Measurements from ENCODE around the gene HACD2. TPM values are rescaled to one million over a fixed set of nuclear protein-coding genes. Genes with fewer than 3 reads are reported as not detected.

HACD2 gene
- polyA plus RNA-seq, 3 donors, result 12.9 to 17.1 (median 15.1) TPM

DNA sequence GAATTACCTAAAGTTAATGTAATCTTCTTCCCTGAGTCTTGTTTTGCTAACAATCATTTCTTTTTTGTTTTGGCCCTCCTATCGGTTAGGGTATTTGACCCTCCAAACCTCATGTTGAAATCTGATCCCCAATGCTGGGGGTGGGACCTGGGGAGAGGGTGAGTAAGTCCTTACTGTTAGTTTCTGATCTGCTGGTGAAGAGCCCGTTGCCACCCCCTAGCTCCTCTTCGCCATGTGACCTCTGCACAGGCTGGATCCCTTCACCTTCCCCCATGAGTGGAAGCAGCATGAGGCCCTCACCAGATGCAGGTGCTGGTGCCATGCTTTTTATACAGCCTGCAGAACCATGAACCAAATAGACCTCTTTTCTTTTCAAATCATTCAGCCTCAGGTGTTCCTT lies 73.1 kb downstream of the HACD2 start:
- Histone ChIP-seq H3K4me1 (ENCODE audit: control insufficient read depth in 1 of 2, insufficient read depth in 2 of 2, low read length in 2 of 2) (no peaks in the 10 kb centered on the region), H3K27me3 (ENCODE audit: control insufficient read depth in 2 of 2, insufficient read depth in 2 of 2, low read length in 2 of 2) (no peaks in the 10 kb centered on the region), H3K36me3 (replicated peaks in 1 of 2; ENCODE audit: control insufficient read depth in 1 of 2, insufficient read depth in 2 of 2, low read length in 2 of 2) (peaks cover 0 to 26% of the 10 kb centered on the region in 2 donors), H4K20me1 (ENCODE audit: insufficient read depth, low read length) (no peaks in the 10 kb centered on the region), H3K4me2 (replicated peaks; ENCODE audit: extremely low read depth, low read length, poor library complexity, severe bottlenecking) (no peak overlapping the region), H3K27ac (ENCODE audit: low read depth in 1 of 2, low read length in 2 of 2) (no peak overlapping the region), H3K9me3 (replicated peaks in 1 of 2; ENCODE audit: control insufficient read depth in 1 of 2, insufficient read depth in 1 of 2, low read length in 2 of 2) (no peaks in the 10 kb centered on the region), H3K9ac (ENCODE audit: insufficient read depth, low read length, poor library complexity, severe bottlenecking) (no peak overlapping the region), H3K4me3 (replicated peaks in 1 of 3; ENCODE audit: low read depth in 2 of 3, low read length in 3 of 3) (no peak overlapping the region), H2AFZ (ENCODE audit: insufficient read depth, low read depth, low read length, poor library complexity, severe bottlenecking) (no peak overlapping the region), H3K79me2 (ENCODE audit: insufficient read depth, low read length) (no peaks in the 10 kb centered on the region)
- H3K9me3 Mint-ChIP-seq, result peaks cover 0 to 1% (median 0%) of the 10 kb centered on the region in 7 donors
- peaks cover 45 to 50% of the 10 kb centered on the region in 2 donors for H3K36me3 Mint-ChIP-seq
- H3K27ac Mint-ChIP-seq, result peak overlapping the region in 2 of 7 donors; percentile 41 to 73
- 100% methylated on average over 1 of the region's 3 CpGs for WGBS (ENCODE audit: insufficient coverage)
- intact Hi-C loops (cut with micrococcal nuclease), result no loop called here
- DNase-seq, result no peak
- H3K4me3 Mint-ChIP-seq, result no peak overlapping the region
- TF ChIP-seq, protein P1, sequence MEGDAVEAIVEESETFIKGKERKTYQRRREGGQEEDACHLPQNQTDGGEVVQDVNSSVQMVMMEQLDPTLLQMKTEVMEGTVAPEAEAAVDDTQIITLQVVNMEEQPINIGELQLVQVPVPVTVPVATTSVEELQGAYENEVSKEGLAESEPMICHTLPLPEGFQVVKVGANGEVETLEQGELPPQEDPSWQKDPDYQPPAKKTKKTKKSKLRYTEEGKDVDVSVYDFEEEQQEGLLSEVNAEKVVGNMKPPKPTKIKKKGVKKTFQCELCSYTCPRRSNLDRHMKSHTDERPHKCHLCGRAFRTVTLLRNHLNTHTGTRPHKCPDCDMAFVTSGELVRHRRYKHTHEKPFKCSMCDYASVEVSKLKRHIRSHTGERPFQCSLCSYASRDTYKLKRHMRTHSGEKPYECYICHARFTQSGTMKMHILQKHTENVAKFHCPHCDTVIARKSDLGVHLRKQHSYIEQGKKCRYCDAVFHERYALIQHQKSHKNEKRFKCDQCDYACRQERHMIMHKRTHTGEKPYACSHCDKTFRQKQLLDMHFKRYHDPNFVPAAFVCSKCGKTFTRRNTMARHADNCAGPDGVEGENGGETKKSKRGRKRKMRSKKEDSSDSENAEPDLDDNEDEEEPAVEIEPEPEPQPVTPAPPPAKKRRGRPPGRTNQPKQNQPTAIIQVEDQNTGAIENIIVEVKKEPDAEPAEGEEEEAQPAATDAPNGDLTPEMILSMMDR (IDR thresholded peaks at IDR 0.05), result no peak
- H3K27me3 Mint-ChIP-seq (ENCODE audit: low read depth in 3 of 3), result peaks cover 0 to 1% (median 0%) of the 10 kb centered on the region in 3 donors
- no peaks in the 10 kb centered on the region for H3K4me1 Mint-ChIP-seq

DNA sequence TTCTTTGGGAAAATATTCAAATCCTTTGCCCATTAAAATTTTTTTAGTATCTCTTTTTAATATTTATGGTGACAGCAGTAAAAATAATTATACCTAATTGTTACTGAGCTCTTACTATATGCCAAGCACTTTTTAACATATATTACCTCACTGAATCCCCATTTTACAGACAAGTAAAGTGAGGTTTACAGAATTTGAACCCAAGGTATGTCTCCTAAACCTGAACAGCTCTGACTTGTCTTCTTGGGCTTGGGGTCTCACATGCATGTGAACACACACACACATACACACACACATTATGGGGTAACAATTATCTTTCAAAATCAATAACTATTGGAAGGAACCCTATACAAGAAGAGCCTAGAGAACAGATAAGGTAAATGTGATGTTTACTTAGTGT lies 73.8 kb downstream of the HACD2 start:
- H3K9me3 Mint-ChIP-seq, result peaks cover 0 to 1% (median 0%) of the 10 kb centered on the region in 7 donors
- H3K36me3 Mint-ChIP-seq, result peaks cover 48 to 53% of the 10 kb centered on the region in 2 donors
- Histone ChIP-seq H3K4me1 (ENCODE audit: control insufficient read depth in 1 of 2, insufficient read depth in 2 of 2, low read length in 2 of 2) (no peaks in the 10 kb centered on the region), H3K36me3 (replicated peaks in 1 of 2; ENCODE audit: control insufficient read depth in 1 of 2, insufficient read depth in 2 of 2, low read length in 2 of 2) (peaks cover 0 to 32% of the 10 kb centered on the region in 2 donors), H3K27me3 (ENCODE audit: control insufficient read depth in 2 of 2, insufficient read depth in 2 of 2, low read length in 2 of 2) (no peaks in the 10 kb centered on the region), H3K9me3 (replicated peaks in 1 of 2; ENCODE audit: control insufficient read depth in 1 of 2, insufficient read depth in 1 of 2, low read length in 2 of 2) (no peaks in the 10 kb centered on the region), H3K27ac (ENCODE audit: low read depth in 1 of 2, low read length in 2 of 2) (no peak overlapping the region), H4K20me1 (ENCODE audit: insufficient read depth, low read length) (no peaks in the 10 kb centered on the region), H3K9ac (ENCODE audit: insufficient read depth, low read length, poor library complexity, severe bottlenecking) (no peak overlapping the region), H3K4me3 (replicated peaks in 1 of 3; ENCODE audit: low read depth in 2 of 3, low read length in 3 of 3) (no peak overlapping the region), H2AFZ (ENCODE audit: insufficient read depth, low read depth, low read length, poor library complexity, severe bottlenecking) (no peak overlapping the region), H3K79me2 (ENCODE audit: insufficient read depth, low read length) (no peaks in the 10 kb centered on the region), H3K4me2 (replicated peaks; ENCODE audit: extremely low read depth, low read length, poor library complexity, severe bottlenecking) (no peak overlapping the region)
- H3K4me3 Mint-ChIP-seq, result no peak overlapping the region
- peaks cover 0 to 1% (median 0%) of the 10 kb centered on the region in 3 donors for H3K27me3 Mint-ChIP-seq (ENCODE audit: low read depth in 3 of 3)
- no peak overlapping the region for H3K27ac Mint-ChIP-seq
- DNase-seq, result no peak
- intact Hi-C loops (cut with micrococcal nuclease), result no loop called here
- TF ChIP-seq, protein P1 (IDR thresholded peaks at IDR 0.05), result no peak
- no peaks in the 10 kb centered on the region for H3K4me1 Mint-ChIP-seq

All from CD14-positive monocyte (primary cell).